IPS-18a (cell line): ENCODE results near the gene TMEM132C.

Experiments used
- H3K27ac ChIP-seq: one replicate; pipeline ENCODE4 v1.5.1; 2013; ENCODE audit warnings: low read length
- H3K27me3 ChIP-seq: one replicate; pipeline ENCODE4 v1.6.1; 2013; ENCODE audit warnings: mild to moderate bottlenecking, low read length; ENCODE audit not compliant: control insufficient read depth, insufficient read depth
- H3K36me3 ChIP-seq: one replicate; pipeline ENCODE4 v1.6.1; 2013; ENCODE audit warnings: low read depth, low read length; ENCODE audit not compliant: control insufficient read depth
- H3K4me1 ChIP-seq: one replicate; pipeline ENCODE4 v1.6.1; 2013; ENCODE audit warnings: low read depth, low read length; ENCODE audit not compliant: control insufficient read depth
- H3K4me3 ChIP-seq: one replicate; pipeline ENCODE4 v1.5.1; 2013; ENCODE audit warnings: low read length
- H3K9ac ChIP-seq: one replicate; pipeline ENCODE4 v1.6.1; 2013; ENCODE audit warnings: mild to moderate bottlenecking, low read length, moderate library complexity
- H3K9me3 ChIP-seq: one replicate; pipeline ENCODE4 v1.6.1; 2013; ENCODE audit warnings: low read depth, low read length; ENCODE audit not compliant: control insufficient read depth

TMEM132C gene

GRCh38 chr12:128259556-128260070, 7.4 kb upstream of the TMEM132C start:
- Histone ChIP-seq H3K4me1 (no peaks in the 10 kb centered on the region), H3K27ac (no peak overlapping the region), H3K4me3 (no peak overlapping the region), H3K27me3 (peaks cover 7% of the 10 kb centered on the region), H3K36me3 (no peaks in the 10 kb centered on the region), H3K9ac (no peak overlapping the region), H3K9me3 (peaks cover 27% of the 10 kb centered on the region)

GRCh38 chr12:128261757-128262156, 5.2 kb upstream of the TMEM132C start:
- peaks cover 27% of the 10 kb centered on the region for H3K9me3 ChIP-seq
- no peaks in the 10 kb centered on the region for H3K4me1 ChIP-seq
- H3K36me3 ChIP-seq: no peaks in the 10 kb centered on the region
- no peak overlapping the region for H3K4me3 ChIP-seq
- no peak overlapping the region for H3K27ac ChIP-seq
- H3K27me3 ChIP-seq: peaks cover 28% of the 10 kb centered on the region
- H3K9ac ChIP-seq: no peak overlapping the region

- Histone ChIP-seq H3K9ac (no peak overlapping the region), H3K9me3 (peaks cover 18% of the 10 kb centered on the region), H3K27me3 (peaks cover 62% of the 10 kb centered on the region), H3K4me3 (no peak overlapping the region), H3K4me1 (no peaks in the 10 kb centered on the region), H3K27ac (no peak overlapping the region), H3K36me3 (no peaks in the 10 kb centered on the region)
Observed at GRCh38 chr12:128265566-128265965, 1.4 kb upstream of the TMEM132C start.

- H3K9ac ChIP-seq: no peak overlapping the region
- no peak overlapping the region for H3K27ac ChIP-seq
- no peaks in the 10 kb centered on the region for H3K4me1 ChIP-seq
- H3K36me3 ChIP-seq: no peaks in the 10 kb centered on the region
- H3K4me3 ChIP-seq: peak overlapping the region; percentile 45
- peaks cover 66% of the 10 kb centered on the region for H3K27me3 ChIP-seq
- peaks cover 19% of the 10 kb centered on the region for H3K9me3 ChIP-seq
Observed at GRCh38 chr12:128266086-128266485, 884 bp upstream of the TMEM132C start.

GRCh38 chr12:128266541-128267130, 334 bp upstream of the TMEM132C start:
- Histone ChIP-seq H3K4me3 (peak overlapping the region; percentile 45), H3K36me3 (no peaks in the 10 kb centered on the region), H3K27me3 (peaks cover 71% of the 10 kb centered on the region), H3K4me1 (no peaks in the 10 kb centered on the region), H3K9ac (no peak overlapping the region), H3K27ac (no peak overlapping the region), H3K9me3 (peaks cover 20% of the 10 kb centered on the region)

GRCh38 chr12:128267651-128268378, 845 bp downstream of the TMEM132C start:
- H3K9me3 ChIP-seq: peaks cover 25% of the 10 kb centered on the region
- no peaks in the 10 kb centered on the region for H3K36me3 ChIP-seq
- H3K9ac ChIP-seq: no peak overlapping the region
- H3K4me3 ChIP-seq: peak overlapping the region; percentile 40
- H3K27me3 ChIP-seq: peaks cover 72% of the 10 kb centered on the region
- no peaks in the 10 kb centered on the region for H3K4me1 ChIP-seq
- no peak overlapping the region for H3K27ac ChIP-seq

- peaks cover 72% of the 10 kb centered on the region for H3K27me3 ChIP-seq
- H3K9me3 ChIP-seq: peaks cover 25% of the 10 kb centered on the region
- no peak overlapping the region for H3K9ac ChIP-seq
- no peaks in the 10 kb centered on the region for H3K4me1 ChIP-seq
- peak overlapping the region; percentile 40 for H3K4me3 ChIP-seq
- H3K36me3 ChIP-seq: no peaks in the 10 kb centered on the region
- no peak overlapping the region for H3K27ac ChIP-seq
Observed at GRCh38 chr12:128268379-128268995, 1.5 kb downstream of the TMEM132C start.

- H3K9me3 ChIP-seq: peaks cover 19% of the 10 kb centered on the region
- no peak overlapping the region for H3K27ac ChIP-seq
- no peaks in the 10 kb centered on the region for H3K36me3 ChIP-seq
- H3K4me3 ChIP-seq: peak overlapping the region; percentile 19
- peaks cover 69% of the 10 kb centered on the region for H3K27me3 ChIP-seq
- H3K4me1 ChIP-seq: no peaks in the 10 kb centered on the region
- no peak overlapping the region for H3K9ac ChIP-seq
Observed at GRCh38 chr12:128269181-128269591, 2.2 kb downstream of the TMEM132C start.

- H3K9ac ChIP-seq: no peak overlapping the region
- H3K27ac ChIP-seq: no peak overlapping the region
- H3K27me3 ChIP-seq: peaks cover 2% of the 10 kb centered on the region
- no peaks in the 10 kb centered on the region for H3K36me3 ChIP-seq
- no peaks in the 10 kb centered on the region for H3K4me1 ChIP-seq
- peaks cover 21% of the 10 kb centered on the region for H3K9me3 ChIP-seq
- no peak overlapping the region for H3K4me3 ChIP-seq
Observed at GRCh38 chr12:128276471-128276870, 9.5 kb downstream of the TMEM132C start.

GRCh38 chr12:128286970-128287369, 20.0 kb downstream of the TMEM132C start:
- H3K4me1 ChIP-seq: no peaks in the 10 kb centered on the region
- H3K4me3 ChIP-seq: no peak overlapping the region
- no peaks in the 10 kb centered on the region for H3K36me3 ChIP-seq
- no peak overlapping the region for H3K9ac ChIP-seq
- no peak overlapping the region for H3K27ac ChIP-seq
- peaks cover 4% of the 10 kb centered on the region for H3K27me3 ChIP-seq
- peaks cover 22% of the 10 kb centered on the region for H3K9me3 ChIP-seq

- Histone ChIP-seq H3K4me3 (no peak overlapping the region), H3K36me3 (no peaks in the 10 kb centered on the region), H3K9me3 (peaks cover 17% of the 10 kb centered on the region), H3K27me3 (peaks cover 10% of the 10 kb centered on the region), H3K27ac (no peak overlapping the region), H3K4me1 (no peaks in the 10 kb centered on the region), H3K9ac (no peak overlapping the region)
Observed at GRCh38 chr12:128288357-128288756, 21.4 kb downstream of the TMEM132C start.
